Inflammatory macrophage treated with lipopolysaccharide for 4 hours (primary cell): ENCODE results near the gene PTPN4.

Source experiments
- DNase-seq: peaks from one replicate; pipeline ENCODE4 v3.0.0-alpha.2; 2020

Gene PTPN4

GRCh38 chr2:119759451-119760236 is at the start of gene PTPN4:
PTPN4 (plus strand) TSS chr2:119759922; CDS start chr2:119809854, 49,932 bp downstream.
- DNase-seq: peak; percentile 96

- no peak for DNase-seq
These were observed 49.4 kb upstream of the PTPN4 start for GRCh38 chr2:119710281-119710680.

- no peak for DNase-seq
These were observed 48.4 kb upstream of the PTPN4 start for GRCh38 chr2:119711352-119711751.

- no peak for DNase-seq
These were observed 47.2 kb upstream of the PTPN4 start for GRCh38 chr2:119712571-119712970.

GRCh38 chr2:119713819-119714490 is 45.8 kb upstream of the PTPN4 start:
- no peak for DNase-seq

- DNase-seq: no peak
These were observed 44.1 kb upstream of the PTPN4 start for GRCh38 chr2:119715409-119716283.

GRCh38 chr2:119716284-119716672 is 43.4 kb upstream of the PTPN4 start:
- no peak for DNase-seq

GRCh38 chr2:119718501-119719260 is 41.0 kb upstream of the PTPN4 start:
- no peak for DNase-seq

- no peak for DNase-seq
These were observed 40.5 kb upstream of the PTPN4 start for GRCh38 chr2:119719261-119719627.

GRCh38 chr2:119721043-119721442 is 38.7 kb upstream of the PTPN4 start:
- DNase-seq: no peak

- no peak for DNase-seq
These were observed 38.3 kb upstream of the PTPN4 start for GRCh38 chr2:119721462-119721861.

GRCh38 chr2:119721904-119722303 is 37.8 kb upstream of the PTPN4 start:
- no peak for DNase-seq

GRCh38 chr2:119723186-119723585 is 36.5 kb upstream of the PTPN4 start:
- DNase-seq: no peak

- DNase-seq: no peak
These were observed 35.8 kb upstream of the PTPN4 start for GRCh38 chr2:119723784-119724467.

GRCh38 chr2:119724656-119725485 is 34.9 kb upstream of the PTPN4 start:
- DNase-seq: no peak

- DNase-seq: no peak
These were observed 32.2 kb upstream of the PTPN4 start for GRCh38 chr2:119727493-119727892.

GRCh38 chr2:119728421-119728820 is 31.3 kb upstream of the PTPN4 start:
- DNase-seq: no peak

GRCh38 chr2:119730671-119731177 is 29.0 kb upstream of the PTPN4 start:
- no peak for DNase-seq

GRCh38 chr2:119731983-119732382 is 27.7 kb upstream of the PTPN4 start:
- DNase-seq: no peak

- no peak for DNase-seq
These were observed 27.0 kb upstream of the PTPN4 start for GRCh38 chr2:119732601-119733164.

- DNase-seq: no peak
These were observed 25.7 kb upstream of the PTPN4 start for GRCh38 chr2:119734047-119734446.
